ENCODE measurements around the gene SH2B3. TPM values are rescaled to one million over a fixed set of nuclear protein-coding genes. Genes with fewer than 3 reads are reported as not detected.

The SH2B3 gene
- total RNA-seq, 4 donors from 2014 or later = 14.1 to 36.5 (median 25.6) TPM

- WGBS, 2 donors = 31 to 44% methylated on average over 8 to 9 of the region's 9 CpGs
Measured at GRCh38 chr12:111438481-111438880, 32.8 kb downstream of the SH2B3 start.

GRCh38 chr12:111439657-111440151 lies 34.0 kb downstream of the SH2B3 start:
- 51 to 71% methylated on average over 4 to 5 of the region's 5 CpGs for WGBS, 2 donors
- Histone ChIP-seq H3K4me1 (peaks cover 23 to 94% of the 10 kb centered on the region in 2 donors), H3K4me3 (replicated peaks in 1 of 3) (no peak overlapping the region), H3K27me3 (no peaks in the 10 kb centered on the region), H3K36me3 (no peaks in the 10 kb centered on the region), H3K27ac (peak overlapping the region in 2 of 3 donors; percentile 31 to 40), H3K9me3 (no peaks in the 10 kb centered on the region)
- DNase-seq = no peak
- intact Hi-C loops (cut with DNase I) = no loop called here
- TF ChIP-seq POLR2A (IDR thresholded peaks at IDR 0.05) = no peak
- TF ChIP-seq CTCF (IDR thresholded peaks at IDR 0.05) = no peak

More at GRCh38 chr12:111438481-111438880, 32.8 kb downstream of the SH2B3 start:
- peak; percentile 52 to 66 for DNase-seq
- TF ChIP-seq POLR2A (IDR thresholded peaks at IDR 0.05) = no peak
- no peak for TF ChIP-seq CTCF (IDR thresholded peaks at IDR 0.05)
- H3K4me1 ChIP-seq = peaks cover 23 to 86% of the 10 kb centered on the region in 2 donors
- no peaks in the 10 kb centered on the region for H3K36me3 ChIP-seq
- no peaks in the 10 kb centered on the region for H3K9me3 ChIP-seq
- intact Hi-C loops (cut with DNase I) = no loop called here
- peak overlapping the region in 2 of 3 donors; percentile 25 to 28 for H3K27ac ChIP-seq
- H3K4me3 ChIP-seq (replicated peaks in 1 of 3) = no peak overlapping the region
- H3K27me3 ChIP-seq = no peaks in the 10 kb centered on the region

- Histone ChIP-seq H3K27ac (peak overlapping the region; percentile 14 to 40 (median 31)), H3K27me3 (no peaks in the 10 kb centered on the region), H3K4me3 (replicated peaks in 1 of 3) (no peak overlapping the region), H3K9me3 (no peaks in the 10 kb centered on the region), H3K4me1 (peaks cover 20 to 94% of the 10 kb centered on the region in 2 donors), H3K36me3 (no peaks in the 10 kb centered on the region)
- peak; percentile 68 to 77 for DNase-seq
- TF ChIP-seq CTCF (IDR thresholded peaks at IDR 0.05) = no peak
- TF ChIP-seq POLR2A (IDR thresholded peaks at IDR 0.05) = no peak
- WGBS, 2 donors = 53 to 54% methylated on average over 8 of the region's 8 CpGs
- intact Hi-C loops (cut with DNase I) = no loop called here
Measured at GRCh38 chr12:111440152-111440551, 34.4 kb downstream of the SH2B3 start.

GRCh38 chr12:111440631-111441030 lies 34.9 kb downstream of the SH2B3 start:
- Histone ChIP-seq H3K36me3 (no peaks in the 10 kb centered on the region), H3K4me3 (replicated peaks in 1 of 3) (no peak overlapping the region), H3K27ac (peak overlapping the region; percentile 14 to 40 (median 31)), H3K9me3 (no peaks in the 10 kb centered on the region), H3K27me3 (no peaks in the 10 kb centered on the region), H3K4me1 (peaks cover 17 to 94% of the 10 kb centered on the region in 2 donors)
- 74 to 84% methylated on average over 3 of the region's 3 CpGs for WGBS, 2 donors
- TF ChIP-seq POLR2A (IDR thresholded peaks at IDR 0.05) (no peak), CTCF (IDR thresholded peaks at IDR 0.05) (no peak)
- intact Hi-C loops (cut with DNase I) = no loop called here
- no peak for DNase-seq

GRCh38 chr12:111441107-111441928 lies 35.6 kb downstream of the SH2B3 start:
- Histone ChIP-seq H3K27me3 (no peaks in the 10 kb centered on the region), H3K27ac (no peak overlapping the region), H3K36me3 (no peaks in the 10 kb centered on the region), H3K4me1 (peaks cover 11 to 94% of the 10 kb centered on the region in 2 donors), H3K4me3 (replicated peaks in 1 of 3) (no peak overlapping the region), H3K9me3 (no peaks in the 10 kb centered on the region)
- TF ChIP-seq POLR2A (IDR thresholded peaks at IDR 0.05) = no peak
- no peak for TF ChIP-seq CTCF (IDR thresholded peaks at IDR 0.05)
- intact Hi-C loops (cut with DNase I) = no loop called here
- DNase-seq = no peak
- WGBS, 2 donors = 88 to 91% methylated on average over 7 of the region's 7 CpGs

Data from thyroid gland (tissue), 4 donors.